Mesenchymal stem cell (in vitro differentiated cells and primary cell): ENCODE data around the gene NIT2.
"Not testable (repeated sequence)": the region's sequence is repeated elsewhere in the genome, so short reads cannot be mapped to it uniquely, and the experiment has no call there.

Experiments
- DNase-seq: peaks from one replicate; pipeline ENCODE4 v3.0.0-alpha.2; 2013
- H2AFZ ChIP-seq: one replicate; pipeline ENCODE4 v1.6.1; 2013; ENCODE audit warnings: low read depth, mild to moderate bottlenecking, control low read depth, inconsistent platforms, low read length, moderate library complexity
- H2AK5ac ChIP-seq: 2 replicates; pipeline ENCODE4 v1.6.1; 2013; ENCODE audit warnings: low read length, moderate library complexity, mild to moderate bottlenecking, inconsistent platforms; ENCODE audit not compliant: severe bottlenecking
- H2BK120ac ChIP-seq: one replicate; pipeline ENCODE4 v1.6.1; 2013; ENCODE audit warnings: low read depth, mild to moderate bottlenecking, inconsistent platforms, low read length, moderate library complexity
- H2BK12ac ChIP-seq, 2 experiments: one replicate each; pipeline ENCODE4 v1.6.1; 2013; ENCODE audit warnings: inconsistent platforms in 2 of 2, low read length in 2 of 2, mild to moderate bottlenecking in 2 of 2, moderate library complexity in 2 of 2, control low read depth in 1 of 2
- H2BK15ac ChIP-seq: one replicate; pipeline ENCODE4 v1.6.1; 2013; ENCODE audit warnings: mild to moderate bottlenecking, low read depth, inconsistent platforms; ENCODE audit not compliant: poor library complexity, severe bottlenecking
- H2BK5ac ChIP-seq: 2 replicates; pipeline ENCODE4 v1.6.1; 2013; ENCODE audit warnings: low read depth, mild to moderate bottlenecking, low read length, control low read depth, inconsistent platforms; ENCODE audit not compliant: poor library complexity, severe bottlenecking
- H3K14ac ChIP-seq, 2 experiments: one replicate each; pipeline ENCODE4 v1.6.1; 2013; ENCODE audit warnings: inconsistent platforms in 2 of 2, low read length in 2 of 2, control low read depth in 1 of 2, mild to moderate bottlenecking in 1 of 2, moderate library complexity in 1 of 2
- H3K18ac ChIP-seq, 2 experiments: one replicate each; pipeline ENCODE4 v1.6.1; 2013; ENCODE audit warnings: inconsistent platforms in 2 of 2, low read length in 2 of 2, control low read depth in 1 of 2, low read depth in 1 of 2, mild to moderate bottlenecking in 1 of 2
- H3K23ac ChIP-seq, 2 experiments: one replicate each; pipeline ENCODE4 v1.6.1; 2013; ENCODE audit warnings: inconsistent platforms in 2 of 2, low read length in 2 of 2, mild to moderate bottlenecking in 2 of 2, moderate library complexity in 2 of 2, control low read depth in 1 of 2
- H3K27ac ChIP-seq: 2 replicates; pipeline ENCODE4 v1.5.1; 2013; ENCODE audit warnings: mild to moderate bottlenecking, moderate library complexity, low read length, control low read depth, inconsistent platforms; ENCODE audit not compliant: poor library complexity, severe bottlenecking
- H3K27me3 ChIP-seq, 2 experiments: 2 replicates each; pipeline versions ENCODE4 v1.6.1 to v1.7.0; 2013; ENCODE audit warnings: low read length in 2 of 2, mild to moderate bottlenecking in 2 of 2, moderate library complexity in 2 of 2, control low read depth in 1 of 2, inconsistent platforms in 1 of 2; ENCODE audit not compliant: control insufficient read depth in 1 of 2, insufficient read depth in 1 of 2
- H3K36me3 ChIP-seq, 2 experiments: 2 replicates each; pipeline versions ENCODE4 v1.6.1 to v1.7.0; 2013; ENCODE audit warnings: low read length in 2 of 2, control low read depth in 1 of 2, inconsistent platforms in 1 of 2, low read depth in 1 of 2, mild to moderate bottlenecking in 1 of 2; ENCODE audit not compliant: insufficient read depth in 2 of 2, control insufficient read depth in 1 of 2
- H3K4ac ChIP-seq, 2 experiments: one replicate each; pipeline ENCODE4 v1.6.1; 2013; ENCODE audit warnings: inconsistent platforms in 2 of 2, low read length in 2 of 2, mild to moderate bottlenecking in 2 of 2, moderate library complexity in 2 of 2, control low read depth in 1 of 2, low read depth in 1 of 2
- H3K4me1 ChIP-seq: 2 replicates; pipeline ENCODE4 v1.6.1; 2013; ENCODE audit warnings: low read depth, low read length, control low read depth; ENCODE audit not compliant: control insufficient read depth, insufficient read depth
- H3K4me2 ChIP-seq: 2 replicates; pipeline ENCODE4 v1.6.1; 2013; ENCODE audit warnings: low read length, mild to moderate bottlenecking, inconsistent platforms; ENCODE audit not compliant: poor library complexity, severe bottlenecking
- H3K4me3 ChIP-seq, 2 experiments: 2 replicates each; pipeline versions ENCODE4 v1.5.1 to v1.7.0; 2013; ENCODE audit warnings: low read length in 2 of 2, mild to moderate bottlenecking in 2 of 2, control low read depth in 1 of 2, low read depth in 1 of 2; ENCODE audit not compliant: insufficient read depth in 1 of 2
- H3K79me1 ChIP-seq: replicated peaks from 2 replicates; pipeline ENCODE4 v1.6.1; 2013; ENCODE audit warnings: mild to moderate bottlenecking, control low read depth, low read length, inconsistent platforms; ENCODE audit not compliant: poor library complexity, severe bottlenecking
- H3K9ac ChIP-seq: 2 replicates; pipeline ENCODE4 v1.7.0; 2013; ENCODE audit warnings: mild to moderate bottlenecking, low read length, moderate library complexity
- H3K9me3 ChIP-seq: 2 replicates; pipeline ENCODE4 v1.7.0; 2013; ENCODE audit warnings: mild to moderate bottlenecking, low read length; ENCODE audit not compliant: control insufficient read depth
- H4K8ac ChIP-seq: one replicate; pipeline ENCODE4 v1.6.1; 2013; ENCODE audit warnings: inconsistent platforms, mild to moderate bottlenecking, low read length, moderate library complexity
- H4K91ac ChIP-seq: one replicate; pipeline ENCODE4 v1.6.1; 2013; ENCODE audit warnings: mild to moderate bottlenecking, low read length, inconsistent platforms
- WGBS: methylation state at CpG from one replicate; pipeline ENCODE4 v1.1.7; 2013; ENCODE audit warnings: mixed read lengths; 5-methylcytosine and 5-hydroxymethylcytosine counted together

NIT2 gene

GRCh38 chr3:100335434-100335833 lies 877 bp downstream of the NIT2 start:
- H3K27ac ChIP-seq, result no peak overlapping the region
- H4K91ac ChIP-seq, result no peak overlapping the region
- H3K14ac ChIP-seq, result no peak overlapping the region
- DNase-seq, result peak; percentile 18
- peak overlapping the region; percentile 43 for H2AK5ac ChIP-seq
- peaks cover 22% of the 10 kb centered on the region for H3K79me1 ChIP-seq
- H2BK120ac ChIP-seq, result no peak overlapping the region
- 89% methylated on average over 14 of the region's 14 CpGs for WGBS
- H3K36me3 ChIP-seq, result peaks cover 11 to 22% of the 10 kb centered on the region in 2 experiments
- no peak overlapping the region for H2AFZ ChIP-seq
- H3K4me2 ChIP-seq, result peak overlapping the region; percentile 79
- peak overlapping the region; percentile 80 for H3K9ac ChIP-seq
- peaks cover 12% of the 10 kb centered on the region for H3K4me1 ChIP-seq
- H3K18ac ChIP-seq, result no peak overlapping the region
- H3K4ac ChIP-seq, result no peak overlapping the region
- no peaks in the 10 kb centered on the region for H3K9me3 ChIP-seq
- no peak overlapping the region for H3K23ac ChIP-seq
- peak overlapping the region in 1 of 2 experiments; percentile 77 for H3K4me3 ChIP-seq
- no peak overlapping the region for H4K8ac ChIP-seq
- H3K27me3 ChIP-seq, result no peaks in the 10 kb centered on the region
- no peak overlapping the region for H2BK5ac ChIP-seq
- H2BK12ac ChIP-seq, result peak overlapping the region in 1 of 2 experiments; percentile 17
- no peak overlapping the region for H2BK15ac ChIP-seq

- not testable (repeated sequence) for H3K18ac ChIP-seq, H4K8ac ChIP-seq, H3K4me2 ChIP-seq, H4K91ac ChIP-seq, H3K27me3 ChIP-seq, H2BK5ac ChIP-seq, H3K14ac ChIP-seq, H3K23ac ChIP-seq, H2BK120ac ChIP-seq, H2AK5ac ChIP-seq, H2BK15ac ChIP-seq, H3K27ac ChIP-seq, H3K4ac ChIP-seq, DNase-seq, H2AFZ ChIP-seq, H3K9me3 ChIP-seq, H3K4me3 ChIP-seq, H2BK12ac ChIP-seq
- Histone ChIP-seq H3K36me3 (peaks cover 11 to 30% of the 10 kb centered on the region in 2 experiments), H3K9ac (peak overlapping the region; percentile 80), H3K79me1 (peaks cover 22% of the 10 kb centered on the region), H3K4me1 (peaks cover 12% of the 10 kb centered on the region)
- WGBS, result 99% methylated on average over 8 of the region's 10 CpGs
These were observed 1.7 kb downstream of the NIT2 start for GRCh38 chr3:100336229-100336628.

GRCh38 chr3:100338911-100339310 lies 4.4 kb downstream of the NIT2 start:
- no peak overlapping the region for H2BK15ac ChIP-seq
- DNase-seq, result no peak
- H2BK12ac ChIP-seq, result no peak overlapping the region
- H2AK5ac ChIP-seq, result no peak overlapping the region
- H3K14ac ChIP-seq, result no peak overlapping the region
- peaks cover 22% of the 10 kb centered on the region for H3K79me1 ChIP-seq
- no peak overlapping the region for H3K4me3 ChIP-seq
- no peak overlapping the region for H2BK5ac ChIP-seq
- H3K4ac ChIP-seq, result no peak overlapping the region
- no peak overlapping the region for H3K18ac ChIP-seq
- no peak overlapping the region for H2BK120ac ChIP-seq
- H3K9ac ChIP-seq, result no peak overlapping the region
- 98% methylated on average over 10 of the region's 10 CpGs for WGBS
- no peak overlapping the region for H3K23ac ChIP-seq
- H3K27me3 ChIP-seq, result no peaks in the 10 kb centered on the region
- no peak overlapping the region for H4K91ac ChIP-seq
- no peak overlapping the region for H2AFZ ChIP-seq
- no peak overlapping the region for H3K4me2 ChIP-seq
- H3K9me3 ChIP-seq, result peaks cover 2% of the 10 kb centered on the region
- peaks cover 18 to 53% of the 10 kb centered on the region in 2 experiments for H3K36me3 ChIP-seq
- peaks cover 11% of the 10 kb centered on the region for H3K4me1 ChIP-seq
- no peak overlapping the region for H3K27ac ChIP-seq
- H4K8ac ChIP-seq, result no peak overlapping the region

- Histone ChIP-seq H3K27me3 (no peaks in the 10 kb centered on the region), H3K9me3 (peaks cover 2% of the 10 kb centered on the region), H3K9ac (no peak overlapping the region), H3K4me1 (peaks cover 6% of the 10 kb centered on the region), H3K79me1 (peaks cover 22% of the 10 kb centered on the region), H4K91ac (no peak overlapping the region), H3K4me3 (no peak overlapping the region), H4K8ac (no peak overlapping the region), H2BK12ac (no peak overlapping the region), H2AK5ac (no peak overlapping the region), H2BK5ac (no peak overlapping the region), H3K36me3 (peaks cover 18 to 62% of the 10 kb centered on the region in 2 experiments), H3K14ac (no peak overlapping the region), H3K18ac (no peak overlapping the region), H3K27ac (no peak overlapping the region), H3K4me2 (no peak overlapping the region), H2AFZ (no peak overlapping the region), H3K4ac (no peak overlapping the region), H3K23ac (no peak overlapping the region), H2BK15ac (no peak overlapping the region), H2BK120ac (no peak overlapping the region)
- DNase-seq, result no peak
- WGBS, result 99% methylated on average over 4 of the region's 5 CpGs
These were observed 5.2 kb downstream of the NIT2 start for GRCh38 chr3:100339786-100340185.
